Activated T-cell treated with anti-CD3 and anti-CD28 coated beads, Interleukin-2, amount 50 U/mL, for 1 hour (primary cell): ENCODE data around the gene ADGRL3.
"Not testable (repeated sequence)": the region's sequence is repeated elsewhere in the genome, so short reads cannot be mapped to it uniquely, and the experiment has no call there.

Experiments used
- DNase-seq: peaks from one replicate; pipeline ENCODE4 v3.0.0-alpha.2; 2020

Gene ADGRL3

GRCh38 chr4:61571761-61572559, 371.8 kb downstream of the ADGRL3 start:
- no peak for DNase-seq

- DNase-seq, result no peak
Observed at GRCh38 chr4:61575796-61576195, 375.7 kb downstream of the ADGRL3 start.

GRCh38 chr4:61579786-61580185, 379.7 kb downstream of the ADGRL3 start:
- no peak for DNase-seq

GRCh38 chr4:61580721-61581377, 380.7 kb downstream of the ADGRL3 start:
- no peak for DNase-seq

GRCh38 chr4:61583696-61584095, 383.6 kb downstream of the ADGRL3 start:
- no peak for DNase-seq

GRCh38 chr4:61588621-61589402, 388.7 kb downstream of the ADGRL3 start:
- no peak for DNase-seq

- DNase-seq, result no peak
Observed at GRCh38 chr4:61590881-61591280, 390.8 kb downstream of the ADGRL3 start.

GRCh38 chr4:61596606-61597340, 396.6 kb downstream of the ADGRL3 start:
- DNase-seq, result no peak

- DNase-seq, result no peak
Observed at GRCh38 chr4:61603086-61603485, 403.0 kb downstream of the ADGRL3 start.

GRCh38 chr4:61604054-61604453, 403.9 kb downstream of the ADGRL3 start:
- DNase-seq, result no peak

- DNase-seq, result no peak
Observed at GRCh38 chr4:61605984-61606383, 405.9 kb downstream of the ADGRL3 start.

- no peak for DNase-seq
Observed at GRCh38 chr4:61614231-61614630, 414.1 kb downstream of the ADGRL3 start.

- no peak for DNase-seq
Observed at GRCh38 chr4:61619528-61619927, 419.4 kb downstream of the ADGRL3 start.

- no peak for DNase-seq
Observed at GRCh38 chr4:61628282-61628681, 428.2 kb downstream of the ADGRL3 start.

GRCh38 chr4:61628727-61629126, 428.6 kb downstream of the ADGRL3 start:
- DNase-seq, result no peak

GRCh38 chr4:61630548-61630947, 430.4 kb downstream of the ADGRL3 start:
- no peak for DNase-seq

GRCh38 chr4:61638591-61638990, 438.5 kb downstream of the ADGRL3 start:
- DNase-seq, result no peak

- DNase-seq, result not testable (repeated sequence)
Observed at GRCh38 chr4:61646746-61647350, 446.7 kb downstream of the ADGRL3 start.

GRCh38 chr4:61648264-61648663, 448.1 kb downstream of the ADGRL3 start:
- no peak for DNase-seq

- no peak for DNase-seq
Observed at GRCh38 chr4:61657016-61657415, 456.9 kb downstream of the ADGRL3 start.

GRCh38 chr4:61661960-61662359, 461.8 kb downstream of the ADGRL3 start:
- DNase-seq, result no peak

- DNase-seq, result no peak
Observed at GRCh38 chr4:61662362-61662761, 462.2 kb downstream of the ADGRL3 start.

- no peak for DNase-seq
Observed at GRCh38 chr4:61663310-61663709, 463.2 kb downstream of the ADGRL3 start.
